Fibroblast of pulmonary artery (primary cell): ENCODE results near the gene C1orf50.
A peak's percentile ranks its signal among the peaks of the same experiment; 100 is the strongest.

Source experiments
- DNase-seq: peaks from one replicate; pipeline ENCODE4 v3.0.0-alpha.2; 2010; ENCODE audit warnings: low read depth
- H3K4me3 ChIP-seq: replicated peaks from 2 replicates; pipeline ENCODE4 v1.5.1; 2011; ENCODE audit warnings: low read depth, mild to moderate bottlenecking, control low read depth, low read length, moderate library complexity
- TF ChIP-seq, protein P1 (sequence below): IDR thresholded peaks from 2 replicates; pipeline ENCODE4 v1.5.1; 2011; ENCODE audit warnings: mild to moderate bottlenecking, control low read depth, low read length, inconsistent platforms; ENCODE audit errors: missing control alignments

C1orf50 gene

DNA sequence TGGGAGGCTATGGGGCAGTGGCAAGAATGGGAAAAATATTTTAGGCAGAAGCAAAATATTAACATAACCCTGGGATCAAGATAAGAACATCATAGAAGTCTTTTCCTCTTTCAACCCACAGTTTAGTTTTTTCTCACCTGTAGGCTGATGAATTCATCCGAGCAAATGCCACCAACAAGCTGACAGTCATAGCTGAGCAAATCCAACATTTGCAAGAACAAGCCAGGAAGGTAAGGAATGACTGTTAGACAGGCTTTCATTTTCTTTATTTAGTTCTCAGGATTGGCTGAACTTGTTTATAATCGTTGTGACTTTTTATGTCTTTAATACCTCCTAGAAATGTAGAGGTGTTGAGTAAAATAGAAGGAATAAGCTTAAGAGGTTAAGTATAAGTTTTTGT is 6.4 kb downstream of the C1orf50 start:
- H3K4me3 ChIP-seq, result no peak overlapping the region
- TF ChIP-seq, protein P1, sequence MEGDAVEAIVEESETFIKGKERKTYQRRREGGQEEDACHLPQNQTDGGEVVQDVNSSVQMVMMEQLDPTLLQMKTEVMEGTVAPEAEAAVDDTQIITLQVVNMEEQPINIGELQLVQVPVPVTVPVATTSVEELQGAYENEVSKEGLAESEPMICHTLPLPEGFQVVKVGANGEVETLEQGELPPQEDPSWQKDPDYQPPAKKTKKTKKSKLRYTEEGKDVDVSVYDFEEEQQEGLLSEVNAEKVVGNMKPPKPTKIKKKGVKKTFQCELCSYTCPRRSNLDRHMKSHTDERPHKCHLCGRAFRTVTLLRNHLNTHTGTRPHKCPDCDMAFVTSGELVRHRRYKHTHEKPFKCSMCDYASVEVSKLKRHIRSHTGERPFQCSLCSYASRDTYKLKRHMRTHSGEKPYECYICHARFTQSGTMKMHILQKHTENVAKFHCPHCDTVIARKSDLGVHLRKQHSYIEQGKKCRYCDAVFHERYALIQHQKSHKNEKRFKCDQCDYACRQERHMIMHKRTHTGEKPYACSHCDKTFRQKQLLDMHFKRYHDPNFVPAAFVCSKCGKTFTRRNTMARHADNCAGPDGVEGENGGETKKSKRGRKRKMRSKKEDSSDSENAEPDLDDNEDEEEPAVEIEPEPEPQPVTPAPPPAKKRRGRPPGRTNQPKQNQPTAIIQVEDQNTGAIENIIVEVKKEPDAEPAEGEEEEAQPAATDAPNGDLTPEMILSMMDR, result no peak
- DNase-seq, result no peak

DNA sequence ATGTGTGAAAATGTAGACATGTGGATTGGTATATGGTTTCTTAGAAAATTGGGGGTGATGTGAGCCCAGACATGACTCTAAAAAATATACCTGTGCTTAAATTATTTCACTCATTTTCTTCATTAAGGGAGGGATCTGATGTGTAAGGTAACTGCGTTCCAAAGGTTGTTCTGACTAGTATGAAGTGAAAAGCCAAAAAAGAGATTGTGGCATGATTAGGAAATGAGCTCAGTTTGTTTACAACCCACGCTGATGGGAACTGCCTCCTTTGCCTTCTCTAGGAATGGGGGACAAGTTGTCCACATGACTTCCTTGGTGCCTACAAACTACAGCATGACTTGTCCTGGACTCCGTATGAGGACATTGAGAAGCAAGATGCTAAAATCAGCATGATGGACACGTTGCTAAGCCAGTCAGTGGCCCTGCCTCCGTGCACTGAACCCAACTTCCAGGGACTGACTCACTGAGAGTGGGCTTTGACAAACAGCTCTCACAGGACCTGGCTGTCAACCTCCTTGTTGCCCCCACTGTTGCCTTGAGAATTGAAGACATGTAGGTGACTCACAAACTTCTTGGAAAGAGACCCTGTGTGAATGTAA is 8.0 kb downstream of the C1orf50 start:
- H3K4me3 ChIP-seq, result no peak overlapping the region
- TF ChIP-seq, protein P1, result no peak
- no peak for DNase-seq

DNA sequence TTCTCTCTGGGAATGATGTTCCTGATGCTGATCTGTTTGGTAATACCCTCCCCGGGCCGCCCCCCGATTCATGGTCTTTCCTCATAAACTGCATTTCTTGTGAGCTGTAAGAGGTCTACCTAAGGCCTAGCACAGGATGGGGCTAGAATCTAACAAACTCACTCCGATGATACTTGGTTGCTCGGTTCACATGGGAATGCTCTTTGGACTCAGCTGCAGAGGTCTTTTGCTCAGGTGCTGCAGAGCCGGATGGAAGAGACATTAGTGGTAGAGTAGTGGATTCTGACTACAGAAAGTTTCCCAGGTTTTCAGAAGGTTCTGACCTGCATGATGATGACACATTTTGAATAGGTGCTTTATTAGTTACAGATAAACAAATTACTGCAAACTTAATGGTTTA is 9.5 kb downstream of the C1orf50 start:
- no peak for DNase-seq
- H3K4me3 ChIP-seq, result no peak overlapping the region
- TF ChIP-seq, protein P1, result no peak

DNA sequence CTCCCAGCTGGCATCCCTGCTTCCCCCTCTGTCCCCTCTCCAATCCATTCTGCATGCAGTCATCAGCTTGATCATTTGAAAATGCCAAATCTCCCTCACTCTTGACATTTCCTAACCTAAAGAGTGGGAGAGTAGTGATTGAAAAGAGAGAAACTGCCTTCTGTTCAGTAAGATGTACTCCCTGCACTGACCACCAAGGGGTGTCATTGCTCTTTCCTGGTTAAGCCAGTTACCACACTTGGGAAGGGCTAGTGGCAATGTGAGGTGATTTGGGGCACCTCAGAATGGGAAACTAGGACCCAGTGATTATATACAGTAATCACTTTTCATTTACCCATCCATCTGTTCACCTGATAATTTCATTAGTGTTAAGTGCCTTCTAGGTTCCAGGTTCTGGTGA is 10.8 kb downstream of the C1orf50 start:
- TF ChIP-seq, protein P1, result peak; percentile 84
- peak; percentile 66 for DNase-seq
- no peak overlapping the region for H3K4me3 ChIP-seq

DNA sequence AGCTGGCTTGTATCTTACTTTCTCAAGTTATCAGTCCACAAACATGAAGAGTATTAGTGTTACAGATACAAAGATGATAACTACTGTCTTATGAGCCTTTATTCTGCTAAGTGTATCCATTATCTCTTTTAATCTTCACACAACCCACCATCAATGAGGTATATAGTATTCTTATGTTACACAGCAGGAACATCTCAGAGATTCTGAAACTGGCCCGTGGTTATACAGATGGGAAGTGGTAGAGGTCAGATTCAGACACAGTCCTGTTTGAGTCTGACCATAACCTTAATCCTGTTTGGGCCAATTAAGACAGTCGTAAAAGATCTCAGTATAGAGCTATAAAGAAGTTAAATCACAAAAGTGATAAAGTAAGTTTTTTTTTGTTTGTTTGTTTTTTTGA is 12.7 kb downstream of the C1orf50 start:
- H3K4me3 ChIP-seq, result no peak overlapping the region
- TF ChIP-seq, protein P1, result no peak
- no peak for DNase-seq

DNA sequence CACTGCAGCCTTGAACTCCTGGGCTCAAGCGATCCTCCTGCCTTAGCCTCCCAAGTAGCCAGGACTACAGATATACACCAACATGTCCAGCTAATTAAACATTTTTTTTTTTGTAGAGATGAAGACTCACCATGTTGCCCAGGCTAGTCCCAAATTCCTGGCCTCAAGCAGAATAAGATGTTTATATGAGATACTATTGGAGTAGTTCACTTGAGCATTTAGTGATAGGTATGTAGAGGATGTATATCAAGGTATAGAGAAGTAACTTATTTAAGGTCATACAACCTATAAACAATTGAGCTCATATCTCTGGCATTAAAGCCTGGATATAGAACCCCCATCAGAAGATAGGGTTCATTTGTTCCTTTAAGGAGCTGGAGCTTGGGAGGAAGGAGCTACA is 13.1 kb downstream of the C1orf50 start:
- TF ChIP-seq, protein P1, result no peak
- DNase-seq, result no peak
- H3K4me3 ChIP-seq, result no peak overlapping the region

DNA sequence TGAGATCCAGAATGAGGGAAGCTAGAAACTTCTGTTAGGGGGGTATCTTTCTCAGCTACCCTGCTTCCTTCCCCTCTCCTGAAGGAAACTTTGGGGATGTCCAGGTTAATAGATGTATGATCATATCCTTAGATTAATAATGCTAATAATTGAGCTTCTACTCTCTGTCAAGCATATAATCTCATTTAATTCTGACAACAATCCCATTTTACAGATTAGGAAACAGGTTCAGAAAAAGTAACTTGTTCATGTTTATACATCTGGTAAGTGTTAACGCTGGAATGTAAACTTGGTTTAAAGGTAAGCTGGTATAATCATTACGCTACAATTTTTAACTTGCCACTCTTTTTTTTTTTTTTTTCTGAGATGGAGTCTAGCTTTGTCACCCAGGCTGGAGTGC is 16.0 kb downstream of the C1orf50 start:
- DNase-seq, result no peak
- TF ChIP-seq, protein P1, result no peak
- H3K4me3 ChIP-seq, result no peak overlapping the region
